H9 (cell line): ENCODE measurements around the gene RNLS. TPM values are rescaled to one million over a fixed set of nuclear protein-coding genes. Genes with fewer than 3 reads are reported as not detected.
A peak's percentile ranks its signal among the peaks of the same experiment; 100 is the strongest.

Experiments used
- DNase-seq: peaks from one replicate; pipeline ENCODE4 v3.0.0-alpha.2; 2017
- H2AFZ ChIP-seq: one replicate; pipeline ENCODE4 v1.6.1; 2013; ENCODE audit warnings: mild to moderate bottlenecking, low read length, control low read depth, moderate library complexity
- H2AK5ac ChIP-seq: 2 replicates; pipeline ENCODE4 v1.6.1; 2013; ENCODE audit warnings: low read length, control low read depth, mixed read lengths; ENCODE audit not compliant: insufficient read length
- H2BK120ac ChIP-seq: one replicate; pipeline ENCODE4 v1.6.1; 2013; ENCODE audit warnings: low read depth, mild to moderate bottlenecking, low read length, control low read depth, inconsistent platforms; ENCODE audit not compliant: poor library complexity, severe bottlenecking
- H2BK12ac ChIP-seq: 2 replicates; pipeline ENCODE4 v1.6.1; 2013; ENCODE audit warnings: low read length, control low read depth, mixed read lengths, low read depth; ENCODE audit not compliant: insufficient read length
- H2BK15ac ChIP-seq: 2 replicates; pipeline ENCODE4 v1.6.1; 2013; ENCODE audit warnings: low read depth, low read length, control low read depth
- H2BK20ac ChIP-seq: one replicate; pipeline ENCODE4 v1.6.1; 2013; ENCODE audit warnings: low read depth, mild to moderate bottlenecking, low read length, control low read depth, inconsistent platforms; ENCODE audit not compliant: poor library complexity, severe bottlenecking
- H2BK5ac ChIP-seq: 2 replicates; pipeline ENCODE4 v1.6.1; 2013; ENCODE audit warnings: low read length, control low read depth, mixed read lengths; ENCODE audit not compliant: insufficient read length
- H3K14ac ChIP-seq: 2 replicates; pipeline ENCODE4 v1.6.1; 2013; ENCODE audit warnings: low read length, control low read depth; ENCODE audit not compliant: insufficient read depth
- H3K18ac ChIP-seq: 2 replicates; pipeline ENCODE4 v1.6.1; 2013; ENCODE audit warnings: low read depth, mild to moderate bottlenecking, mixed read lengths, low read length, control low read depth; ENCODE audit not compliant: insufficient read length
- H3K23ac ChIP-seq: 2 replicates; pipeline ENCODE4 v1.6.1; 2013; ENCODE audit warnings: low read length, control low read depth, mixed read lengths, low read depth; ENCODE audit not compliant: insufficient read length
- H3K23me2 ChIP-seq: 2 replicates; pipeline ENCODE4 v1.6.1; 2013; ENCODE audit warnings: low read depth, mild to moderate bottlenecking, mixed read lengths, low read length, control low read depth; ENCODE audit not compliant: insufficient read length, poor library complexity, severe bottlenecking
- H3K27ac ChIP-seq: 2 replicates; pipeline ENCODE4 v1.5.1; 2013; ENCODE audit warnings: low read length, control low read depth, mixed read lengths, low read depth; ENCODE audit not compliant: insufficient read length
- H3K27me3 ChIP-seq: 2 replicates; pipeline ENCODE4 v1.6.1; 2013; ENCODE audit warnings: low read length, control low read depth, inconsistent platforms; ENCODE audit not compliant: insufficient read depth
- H3K4ac ChIP-seq: 2 replicates; pipeline ENCODE4 v1.6.1; 2013; ENCODE audit warnings: low read depth, mild to moderate bottlenecking, control low read depth, inconsistent platforms, low read length, moderate library complexity
- H3K4me1 ChIP-seq: 2 replicates; pipeline ENCODE4 v1.6.1; 2013; ENCODE audit warnings: low read length, control low read depth, inconsistent platforms; ENCODE audit not compliant: insufficient read depth
- H3K4me2 ChIP-seq: 2 replicates; pipeline ENCODE4 v1.6.1; 2013; ENCODE audit warnings: low read length, control low read depth, mixed read lengths; ENCODE audit not compliant: insufficient read length, insufficient read depth
- H3K56ac ChIP-seq: 2 replicates; pipeline ENCODE4 v1.6.1; 2013; ENCODE audit warnings: low read depth, mild to moderate bottlenecking, mixed read lengths, low read length, control low read depth; ENCODE audit not compliant: insufficient read length
- H3K79me1 ChIP-seq: 2 replicates; pipeline ENCODE4 v1.6.1; 2013; ENCODE audit warnings: low read depth, mild to moderate bottlenecking, moderate library complexity, low read length, control low read depth, inconsistent platforms; ENCODE audit not compliant: insufficient read depth, poor library complexity, severe bottlenecking
- H3K79me2 ChIP-seq: 2 replicates; pipeline ENCODE4 v1.6.1; 2013; ENCODE audit warnings: low read length, control low read depth, inconsistent platforms; ENCODE audit not compliant: insufficient read depth
- H3K9ac ChIP-seq: 2 replicates; pipeline ENCODE4 v1.6.1; 2013; ENCODE audit warnings: low read length, control low read depth, mixed read lengths; ENCODE audit not compliant: insufficient read length; ENCODE audit errors: extremely low read depth
- H3K9me3 ChIP-seq: one replicate; pipeline ENCODE4 v1.6.1; 2013; ENCODE audit warnings: low read depth, low read length, inconsistent platforms; ENCODE audit not compliant: control insufficient read depth
- H3T11ph ChIP-seq: one replicate; pipeline ENCODE4 v1.6.1; 2013; ENCODE audit warnings: mild to moderate bottlenecking, low read length, control low read depth, inconsistent platforms
- H4K20me1 ChIP-seq: one replicate; pipeline ENCODE4 v1.6.1; 2013; ENCODE audit not compliant: control insufficient read depth, insufficient read length, insufficient read depth
- H4K5ac ChIP-seq: 2 replicates; pipeline ENCODE4 v1.6.1; 2013; ENCODE audit warnings: low read depth, mild to moderate bottlenecking, mixed read lengths, low read length, control low read depth; ENCODE audit not compliant: insufficient read length
- H4K8ac ChIP-seq: replicated peaks from 2 replicates; pipeline ENCODE4 v1.6.1; 2013; ENCODE audit warnings: low read length, control low read depth, mixed read lengths, low read depth; ENCODE audit not compliant: insufficient read length
- H4K91ac ChIP-seq: 2 replicates; pipeline ENCODE4 v1.6.1; 2013; ENCODE audit warnings: low read depth, mild to moderate bottlenecking, moderate library complexity, mixed read lengths, low read length, control low read depth; ENCODE audit not compliant: insufficient read length
- H3K27ac Mint-ChIP-seq, 3 experiments: 2 replicates in 2 of 3; 3 replicates in 1 of 3; pipeline ENCODE4 v1.8.0; 2020 to 2021; ENCODE audit warnings: mixed read lengths in 3 of 3, mild to moderate bottlenecking in 1 of 3, moderate library complexity in 1 of 3
- H3K27me3 Mint-ChIP-seq: 2 replicates; pipeline ENCODE4 v1.8.0; 2021; ENCODE audit warnings: low read depth, mild to moderate bottlenecking, moderate library complexity, mixed read lengths
- H3K36me3 Mint-ChIP-seq, 3 experiments: 2 replicates in 2 of 3; 3 replicates in 1 of 3; pipeline ENCODE4 v1.8.0; 2020 to 2021; ENCODE audit warnings: low read depth in 3 of 3, mixed read lengths in 3 of 3; ENCODE audit not compliant: insufficient read depth in 1 of 3
- H3K4me1 Mint-ChIP-seq, 2 experiments: 2 replicates each; pipeline ENCODE4 v1.8.0; 2020; ENCODE audit warnings: mixed read lengths in 2 of 2
- H3K4me3 Mint-ChIP-seq, 2 experiments: 2 replicates in 1 of 2; 3 replicates in 1 of 2; pipeline ENCODE4 v1.8.0; 2020 to 2021; ENCODE audit warnings: mild to moderate bottlenecking in 2 of 2, mixed read lengths in 2 of 2, moderate library complexity in 1 of 2
- H3K9me3 Mint-ChIP-seq, 2 experiments: 2 replicates in 1 of 2; 3 replicates in 1 of 2; pipeline ENCODE4 v1.8.0; 2020; ENCODE audit warnings: mild to moderate bottlenecking in 2 of 2, mixed read lengths in 2 of 2, moderate library complexity in 1 of 2
- WGBS: extraction: QIAGEN DNeasy Blood & Tissue Kit; methylation state at CpG from one replicate; pipeline ENCODE4 v1.1.7; 2013; ENCODE audit warnings: missing lambda C conversion rate, low lambda C conversion rate, mixed read lengths; ENCODE audit not compliant: insufficient read length; ENCODE audit errors: extremely low coverage; 5-methylcytosine and 5-hydroxymethylcytosine counted together
- total RNA-seq: library from RNA; stranded (reverse); gene quantifications from 2 replicates; pipeline ENCODE4 v1.2.1, GENCODE V29; 2021
- TF ChIP-seq, protein P1 (sequence below): fragments of 200-600 bp; sonication (generic); conservative IDR thresholded peaks from 3 replicates; pipeline ENCODE4 v1.8.0; 2021; ENCODE audit warnings: antibody characterized with exemption, mild to moderate bottlenecking

Gene RNLS
- total RNA-seq, 1 experiment from 2014 or later = 7.5 TPM

DNA sequence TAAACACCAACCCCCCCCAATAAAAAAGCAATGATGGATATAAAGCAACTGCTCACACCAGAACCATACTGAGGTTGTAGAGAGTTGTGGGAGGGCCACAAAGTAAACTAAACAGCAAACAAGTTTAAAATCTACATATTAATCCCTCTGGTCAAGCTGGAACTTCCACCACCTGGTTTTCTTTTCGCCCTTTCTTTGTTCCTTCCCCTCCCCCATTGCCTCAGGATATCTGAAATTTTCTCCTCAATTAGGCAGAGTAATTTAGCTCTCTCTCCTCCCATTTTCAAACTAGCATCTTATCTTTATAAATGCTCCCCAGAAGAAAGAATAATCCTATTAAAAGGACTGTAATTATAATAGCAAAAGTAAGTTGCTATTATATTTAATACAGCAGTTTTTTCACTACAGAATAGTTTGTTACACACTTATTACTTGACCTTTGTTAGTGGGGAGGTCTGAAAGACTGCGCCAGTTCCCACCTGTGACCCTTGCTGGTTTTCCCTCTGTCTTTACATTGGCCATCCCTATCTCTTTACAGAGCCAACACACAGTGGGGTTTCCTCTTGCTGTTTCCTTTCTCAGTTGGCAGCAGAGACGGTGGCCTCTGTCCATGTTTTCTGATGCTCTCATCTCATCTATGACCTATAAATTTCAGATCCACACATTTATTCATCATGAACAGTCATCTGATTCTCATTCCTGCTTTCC, 235.4 kb downstream of the RNLS start:
- Histone ChIP-seq H2BK20ac (no peak overlapping the region), H2BK120ac (no peak overlapping the region), H3T11ph (no peak overlapping the region), H3K79me1 (no peaks in the 10 kb centered on the region), H3K56ac (no peak overlapping the region), H2AFZ (no peak overlapping the region), H3K4me1 (peaks cover 13% of the 10 kb centered on the region), H3K4ac (no peak overlapping the region), H3K27me3 (no peaks in the 10 kb centered on the region), H3K27ac (no peak overlapping the region), H3K9me3 (no peaks in the 10 kb centered on the region), H4K5ac (no peak overlapping the region), H3K79me2 (no peaks in the 10 kb centered on the region), H3K9ac (no peak overlapping the region), H2BK12ac (no peak overlapping the region), H2BK15ac (no peak overlapping the region), H3K23ac (no peak overlapping the region), H4K20me1 (no peaks in the 10 kb centered on the region), H4K91ac (no peak overlapping the region), H2BK5ac (no peak overlapping the region), H3K4me2 (peak overlapping the region; percentile 8), H4K8ac (no peak overlapping the region), H3K14ac (no peak overlapping the region), H3K18ac (no peak overlapping the region), H3K23me2 (no peaks in the 10 kb centered on the region), H2AK5ac (no peak overlapping the region)
- DNase-seq = peak; percentile 30
- TF ChIP-seq, protein P1, sequence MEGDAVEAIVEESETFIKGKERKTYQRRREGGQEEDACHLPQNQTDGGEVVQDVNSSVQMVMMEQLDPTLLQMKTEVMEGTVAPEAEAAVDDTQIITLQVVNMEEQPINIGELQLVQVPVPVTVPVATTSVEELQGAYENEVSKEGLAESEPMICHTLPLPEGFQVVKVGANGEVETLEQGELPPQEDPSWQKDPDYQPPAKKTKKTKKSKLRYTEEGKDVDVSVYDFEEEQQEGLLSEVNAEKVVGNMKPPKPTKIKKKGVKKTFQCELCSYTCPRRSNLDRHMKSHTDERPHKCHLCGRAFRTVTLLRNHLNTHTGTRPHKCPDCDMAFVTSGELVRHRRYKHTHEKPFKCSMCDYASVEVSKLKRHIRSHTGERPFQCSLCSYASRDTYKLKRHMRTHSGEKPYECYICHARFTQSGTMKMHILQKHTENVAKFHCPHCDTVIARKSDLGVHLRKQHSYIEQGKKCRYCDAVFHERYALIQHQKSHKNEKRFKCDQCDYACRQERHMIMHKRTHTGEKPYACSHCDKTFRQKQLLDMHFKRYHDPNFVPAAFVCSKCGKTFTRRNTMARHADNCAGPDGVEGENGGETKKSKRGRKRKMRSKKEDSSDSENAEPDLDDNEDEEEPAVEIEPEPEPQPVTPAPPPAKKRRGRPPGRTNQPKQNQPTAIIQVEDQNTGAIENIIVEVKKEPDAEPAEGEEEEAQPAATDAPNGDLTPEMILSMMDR = no peak
- Mint-ChIP-seq H3K27ac (peak overlapping the region; percentile 29 to 42 (median 36); a peak in 6 of 7 replicates), H3K27me3 (no peaks in the 10 kb centered on the region), H3K4me1 (peaks cover 44% of the 10 kb centered on the region in 2 experiments), H3K9me3 (peaks cover 10 to 13% of the 10 kb centered on the region in 2 experiments), H3K4me3 (peak overlapping the region; percentile 7 to 62; a peak in 3 of 5 replicates), H3K36me3 (peaks cover 1 to 5% (median 3%) of the 10 kb centered on the region in 3 experiments; a peak in 3 of 7 replicates)
- WGBS = no CpG with 5 or more reads among the region's 3 CpGs
